Loucy (cell line): ENCODE results near the gene TSPAN4.

Source experiments
- H2AFZ ChIP-seq: fragments of 200-600 bp; sonication (generic); 2 replicates; pipeline ENCODE4 v1.6.0; 2016; ENCODE audit warnings: antibody characterized with exemption, mild to moderate bottlenecking, low read length, moderate library complexity
- H3F3A ChIP-seq: fragments of 200-600 bp; 2 replicates; pipeline ENCODE4 v1.6.0; 2016; ENCODE audit warnings: antibody characterized with exemption, low read depth, mild to moderate bottlenecking
- H3K27me3 ChIP-seq: fragments of 200-600 bp; sonication (generic); 2 replicates; pipeline ENCODE4 v1.6.1; 2014; ENCODE audit warnings: low read length, mild to moderate bottlenecking; ENCODE audit not compliant: insufficient read depth, poor library complexity, severe bottlenecking
- H3K36me3 ChIP-seq: fragments of 200-600 bp; sonication (generic); 2 replicates; pipeline ENCODE4 v1.6.1; 2016; ENCODE audit warnings: low read length; ENCODE audit not compliant: insufficient read depth
- H3K4me1 ChIP-seq: fragments of 200-600 bp; sonication (generic); 2 replicates; pipeline ENCODE4 v1.5.1; 2014; ENCODE audit warnings: low read length, mild to moderate bottlenecking; ENCODE audit not compliant: insufficient read depth, poor library complexity, severe bottlenecking
- H3K4me2 ChIP-seq: fragments of 200-600 bp; sonication (generic); 2 replicates; pipeline ENCODE4 v1.6.0; 2014; ENCODE audit warnings: antibody characterized with exemption, low read length, low read depth, mild to moderate bottlenecking; ENCODE audit not compliant: poor library complexity, severe bottlenecking
- H3K4me3 ChIP-seq: fragments of 200-600 bp; sonication (generic); 2 replicates; pipeline ENCODE4 v1.5.1; 2014; ENCODE audit warnings: low read length, mild to moderate bottlenecking, mixed read lengths; ENCODE audit not compliant: poor library complexity, severe bottlenecking
- H3K79me2 ChIP-seq: fragments of 200-600 bp; sonication (generic); 2 replicates; pipeline ENCODE4 v1.6.1; 2014; ENCODE audit warnings: low read length; ENCODE audit not compliant: insufficient read depth
- H3K9ac ChIP-seq: fragments of 200-600 bp; sonication (generic); 2 replicates; pipeline ENCODE4 v1.6.0; 2014; ENCODE audit warnings: mild to moderate bottlenecking, low read depth, low read length, moderate library complexity; ENCODE audit not compliant: poor library complexity, severe bottlenecking
- H3K9me2 ChIP-seq: fragments of 200-600 bp; sonication (generic); replicated peaks from 2 replicates; pipeline ENCODE4 v1.6.1; 2016; ENCODE audit warnings: low read depth, low read length, mixed read lengths
- H3K9me3 ChIP-seq: fragments of 200-600 bp; sonication (generic); 2 replicates; pipeline ENCODE4 v1.6.1; 2014; ENCODE audit warnings: mild to moderate bottlenecking, antibody characterized with exemption, low read length, low read depth; ENCODE audit not compliant: insufficient read depth
- H4K20me1 ChIP-seq: fragments of 200-600 bp; sonication (generic); 2 replicates; pipeline ENCODE4 v1.6.0; 2014; ENCODE audit warnings: antibody characterized with exemption, low read length, mild to moderate bottlenecking; ENCODE audit not compliant: insufficient read depth, poor library complexity, severe bottlenecking
- CTCF ChIP-seq: fragments of 200-600 bp; sonication (generic); conservative IDR thresholded peaks from 2 replicates; pipeline ENCODE4 v1.5.1; 2014; ENCODE audit warnings: mild to moderate bottlenecking, antibody characterized with exemption, low read length
- EZH2phosphoT487 ChIP-seq: fragments of 200-600 bp; IDR thresholded peaks from 2 replicates; pipeline ENCODE4 v1.6.1; 2018; ENCODE audit warnings: antibody characterized with exemption, mild to moderate bottlenecking, moderate library complexity, borderline replicate concordance

Gene TSPAN4

GRCh38 chr11:882596-882995 lies 39.9 kb downstream of the TSPAN4 start:
- H3K36me3 ChIP-seq = peaks cover 3% of the 10 kb centered on the region; the same call in 1 of the 2 replicates

GRCh38 chr11:883527-883926 lies 40.9 kb downstream of the TSPAN4 start:
- no peak overlapping the region for H3K4me3 ChIP-seq
- H3K4me2 ChIP-seq = no peak overlapping the region
- H3K9me3 ChIP-seq = no peaks in the 10 kb centered on the region
- H4K20me1 ChIP-seq = no peaks in the 10 kb centered on the region
- no peaks in the 10 kb centered on the region for H3K27me3 ChIP-seq
- no peak for TF ChIP-seq CTCF
- no peak for TF ChIP-seq EZH2phosphoT487
- no peaks in the 10 kb centered on the region for H3K4me1 ChIP-seq
- no peaks in the 10 kb centered on the region for H3K79me2 ChIP-seq
- no peaks in the 10 kb centered on the region for H3F3A ChIP-seq
- H3K9me2 ChIP-seq = no peaks in the 10 kb centered on the region
- peaks cover 3% of the 10 kb centered on the region; the same call in 1 of the 2 replicates for H3K36me3 ChIP-seq
- H3K9ac ChIP-seq = no peak overlapping the region
- no peak overlapping the region for H2AFZ ChIP-seq

More at GRCh38 chr11:882596-882995, 39.9 kb downstream of the TSPAN4 start:
- Histone ChIP-seq H3K9me3 (no peaks in the 10 kb centered on the region), H3F3A (no peaks in the 10 kb centered on the region), H3K4me2 (no peak overlapping the region), H3K9me2 (no peaks in the 10 kb centered on the region), H3K79me2 (no peaks in the 10 kb centered on the region), H3K27me3 (no peaks in the 10 kb centered on the region), H4K20me1 (no peaks in the 10 kb centered on the region), H2AFZ (no peak overlapping the region), H3K4me3 (no peak overlapping the region), H3K9ac (no peak overlapping the region), H3K4me1 (no peaks in the 10 kb centered on the region)
- TF ChIP-seq CTCF (no peak), EZH2phosphoT487 (no peak)

- Histone ChIP-seq H3K4me2 (no peak overlapping the region), H2AFZ (no peak overlapping the region), H3K27me3 (no peaks in the 10 kb centered on the region), H3K9ac (no peak overlapping the region), H3K36me3 (peaks cover 3% of the 10 kb centered on the region; the same call in 1 of the 2 replicates), H3K9me3 (no peaks in the 10 kb centered on the region), H3K4me3 (no peak overlapping the region), H3K79me2 (no peaks in the 10 kb centered on the region), H4K20me1 (no peaks in the 10 kb centered on the region), H3K4me1 (no peaks in the 10 kb centered on the region), H3F3A (no peaks in the 10 kb centered on the region), H3K9me2 (no peaks in the 10 kb centered on the region)
- TF ChIP-seq EZH2phosphoT487 (no peak), CTCF (no peak)
These were observed 42.0 kb downstream of the TSPAN4 start for GRCh38 chr11:884578-885070.
